ENCODE data around the gene FAM98C. TPM values are rescaled to one million over a fixed set of nuclear protein-coding genes. Genes with fewer than 3 reads are reported as not detected.

Gene FAM98C
- total RNA-seq, 1 donor from 2014 or later = 16.2 TPM

DNA sequence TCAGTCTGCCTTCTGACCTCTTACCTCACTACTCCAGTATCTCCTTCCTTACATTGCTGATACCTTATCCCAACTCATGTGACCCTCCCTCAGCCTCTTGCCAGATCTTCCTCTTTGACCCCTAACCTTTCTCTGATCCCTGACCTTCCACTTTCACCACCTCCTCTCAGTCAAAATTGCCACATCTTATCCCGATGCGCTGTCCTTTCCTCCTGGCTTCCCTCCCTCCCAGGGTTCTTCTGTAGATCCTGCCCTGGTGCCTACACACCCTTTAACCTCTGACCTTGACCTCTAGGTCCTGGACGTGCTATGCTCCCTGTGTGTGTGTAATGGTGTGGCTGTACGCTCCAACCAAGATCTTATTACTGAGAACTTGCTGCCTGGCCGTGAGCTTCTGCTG lies 54.3 kb downstream of the FAM98C start:
- H3K9me3 ChIP-seq = no peaks in the 10 kb centered on the region
- DNase-seq (no peak), ATAC-seq (no peak)
- no peaks in the 10 kb centered on the region for H3K36me3 ChIP-seq
- H3K4me3 ChIP-seq = no peak overlapping the region
- H3K27ac ChIP-seq = no peak overlapping the region
- TF ChIP-seq, protein P1, sequence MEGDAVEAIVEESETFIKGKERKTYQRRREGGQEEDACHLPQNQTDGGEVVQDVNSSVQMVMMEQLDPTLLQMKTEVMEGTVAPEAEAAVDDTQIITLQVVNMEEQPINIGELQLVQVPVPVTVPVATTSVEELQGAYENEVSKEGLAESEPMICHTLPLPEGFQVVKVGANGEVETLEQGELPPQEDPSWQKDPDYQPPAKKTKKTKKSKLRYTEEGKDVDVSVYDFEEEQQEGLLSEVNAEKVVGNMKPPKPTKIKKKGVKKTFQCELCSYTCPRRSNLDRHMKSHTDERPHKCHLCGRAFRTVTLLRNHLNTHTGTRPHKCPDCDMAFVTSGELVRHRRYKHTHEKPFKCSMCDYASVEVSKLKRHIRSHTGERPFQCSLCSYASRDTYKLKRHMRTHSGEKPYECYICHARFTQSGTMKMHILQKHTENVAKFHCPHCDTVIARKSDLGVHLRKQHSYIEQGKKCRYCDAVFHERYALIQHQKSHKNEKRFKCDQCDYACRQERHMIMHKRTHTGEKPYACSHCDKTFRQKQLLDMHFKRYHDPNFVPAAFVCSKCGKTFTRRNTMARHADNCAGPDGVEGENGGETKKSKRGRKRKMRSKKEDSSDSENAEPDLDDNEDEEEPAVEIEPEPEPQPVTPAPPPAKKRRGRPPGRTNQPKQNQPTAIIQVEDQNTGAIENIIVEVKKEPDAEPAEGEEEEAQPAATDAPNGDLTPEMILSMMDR (IDR thresholded peaks at IDR 0.05) = no peak
- intact Hi-C loops (cut with DNase I) = no loop called here
- H3K27me3 ChIP-seq = no peaks in the 10 kb centered on the region
- no peaks in the 10 kb centered on the region for H3K4me1 ChIP-seq

DNA sequence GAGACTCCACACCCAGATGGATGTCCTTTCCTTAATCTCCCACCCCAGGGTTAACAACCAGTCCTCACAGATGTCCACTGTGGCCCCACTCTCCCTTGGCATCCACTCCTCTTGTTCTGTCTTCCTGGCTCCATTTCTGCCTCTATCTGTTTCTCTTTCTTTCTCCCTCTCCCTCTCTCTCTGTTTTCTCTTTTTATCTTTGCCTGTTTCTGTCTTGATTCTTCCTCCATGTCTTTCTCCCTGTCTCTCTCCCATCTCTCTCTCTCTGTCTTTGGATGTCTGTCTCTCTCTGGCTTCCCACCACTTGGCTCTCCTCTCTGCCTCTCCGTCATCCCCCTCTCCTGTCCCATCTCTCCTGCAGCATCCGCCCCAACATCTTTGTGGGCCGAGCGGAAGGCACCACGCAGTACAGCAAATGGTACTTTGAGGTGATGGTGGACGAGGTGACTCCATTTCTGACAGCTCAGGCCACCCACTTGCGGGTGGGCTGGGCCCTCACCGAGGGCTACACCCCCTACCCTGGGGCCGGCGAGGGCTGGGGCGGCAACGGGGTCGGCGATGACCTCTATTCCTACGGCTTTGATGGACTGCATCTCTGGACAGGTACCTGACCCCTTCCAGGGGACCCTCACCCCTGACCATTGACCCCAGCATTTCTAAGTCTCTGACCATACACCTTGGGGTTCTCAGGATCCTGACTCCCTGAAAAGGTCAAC lies 55.0 kb downstream of the FAM98C start:
- Histone ChIP-seq H3K4me3 (no peak overlapping the region), H3K36me3 (no peaks in the 10 kb centered on the region), H3K9me3 (no peaks in the 10 kb centered on the region), H3K4me1 (no peaks in the 10 kb centered on the region), H3K27ac (no peak overlapping the region), H3K27me3 (no peaks in the 10 kb centered on the region)
- peak; percentile 17 for ATAC-seq
- no peak for DNase-seq
- TF ChIP-seq, protein P1 (IDR thresholded peaks at IDR 0.05) = no peak
- intact Hi-C loops (cut with DNase I) = no loop called here

Other genes with a start within 250 kb of the FAM98C start
- gene DPF1, start 178.9 kb upstream of the FAM98C start, total RNA-seq = not detected
- gene PPP1R14A, start 146.7 kb upstream of the FAM98C start, total RNA-seq = 113 TPM
- 231 TPM for gene SPINT2, start 138.5 kb upstream of the FAM98C start, total RNA-seq
- gene C19orf33, start 98.8 kb upstream of the FAM98C start, total RNA-seq = 63.0 TPM
- 37.3 TPM for gene YIF1B, start 87.1 kb upstream of the FAM98C start, total RNA-seq
- 13.1 TPM for gene KCNK6, start 83.2 kb upstream of the FAM98C start, total RNA-seq
- gene CATSPERG, start 67.3 kb upstream of the FAM98C start, total RNA-seq = 10.6 TPM
- gene PSMD8, start 28.5 kb upstream of the FAM98C start, total RNA-seq = 123 TPM
- gene GGN, start 15.1 kb upstream of the FAM98C start, total RNA-seq = not detected
- gene SPRED3, start 14.4 kb upstream of the FAM98C start, total RNA-seq = 1.6 TPM
- gene RASGRP4, start 23.1 kb downstream of the FAM98C start, total RNA-seq = 7.6 TPM
- 6.5 TPM for gene RYR1, start 30.6 kb downstream of the FAM98C start, total RNA-seq
- 12.1 TPM for gene MAP4K1, start 214.9 kb downstream of the FAM98C start, total RNA-seq
- gene EIF3K, start 216.1 kb downstream of the FAM98C start, total RNA-seq = 215 TPM
- 565 TPM for gene ACTN4, start 244.6 kb downstream of the FAM98C start, total RNA-seq